HG02852 (cell line): ENCODE measurements around the gene ITGB4.

Experiments
- ATAC-seq: cut with Tn5 transposase; IDR thresholded peaks from one replicate; pipeline ENCODE4 v1.9.1; 2021; ENCODE audit warnings: mild to moderate bottlenecking, moderate library complexity; ENCODE audit not compliant: unreplicated experiment

The ITGB4 gene

GRCh38 chr17:75731086-75731715 is 9.9 kb downstream of the ITGB4 start:
- ATAC-seq = no peak

- ATAC-seq = no peak
Observed at GRCh38 chr17:75731716-75732498, 10.6 kb downstream of the ITGB4 start.

DNA sequence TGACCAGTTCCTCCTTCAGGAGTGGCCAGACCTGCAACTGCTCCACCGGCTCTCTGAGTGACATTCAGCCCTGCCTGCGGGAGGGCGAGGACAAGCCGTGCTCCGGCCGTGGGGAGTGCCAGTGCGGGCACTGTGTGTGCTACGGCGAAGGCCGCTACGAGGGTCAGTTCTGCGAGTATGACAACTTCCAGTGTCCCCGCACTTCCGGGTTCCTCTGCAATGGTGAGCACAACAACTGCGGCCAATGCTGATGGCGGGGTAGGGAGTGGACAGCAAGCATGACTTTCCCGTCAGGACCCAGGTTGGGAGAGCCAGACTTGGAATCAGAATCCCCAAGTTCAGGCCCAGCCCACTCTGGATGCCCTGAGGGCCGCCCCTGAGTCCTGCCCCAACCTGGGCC is 12.2 kb downstream of the ITGB4 start:
- no peak for ATAC-seq

- ATAC-seq = no peak
Observed at GRCh38 chr17:75734674-75735294, 13.5 kb downstream of the ITGB4 start.

GRCh38 chr17:75736173-75736835 is 15.0 kb downstream of the ITGB4 start:
- no peak for ATAC-seq

GRCh38 chr17:75737133-75737962 is 16.1 kb downstream of the ITGB4 start:
- no peak for ATAC-seq

GRCh38 chr17:75738218-75738802 is 17.1 kb downstream of the ITGB4 start:
- no peak for ATAC-seq

- no peak for ATAC-seq
Observed at GRCh38 chr17:75739174-75739573, 17.9 kb downstream of the ITGB4 start.

DNA sequence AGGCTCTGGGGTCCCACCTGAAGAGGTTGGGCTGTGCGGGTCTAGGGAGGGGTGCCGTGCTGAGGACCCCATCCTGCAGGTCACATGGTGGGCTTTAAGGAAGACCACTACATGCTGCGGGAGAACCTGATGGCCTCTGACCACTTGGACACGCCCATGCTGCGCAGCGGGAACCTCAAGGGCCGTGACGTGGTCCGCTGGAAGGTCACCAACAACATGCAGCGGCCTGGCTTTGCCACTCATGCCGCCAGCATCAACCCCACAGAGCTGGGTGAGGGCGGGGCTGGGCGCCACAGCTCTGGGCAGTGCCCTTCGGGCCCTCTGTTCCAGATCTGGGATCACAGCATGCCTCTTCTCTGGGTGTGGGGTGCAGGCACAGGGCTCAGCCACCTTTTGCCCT is 18.5 kb downstream of the ITGB4 start:
- no peak for ATAC-seq

DNA sequence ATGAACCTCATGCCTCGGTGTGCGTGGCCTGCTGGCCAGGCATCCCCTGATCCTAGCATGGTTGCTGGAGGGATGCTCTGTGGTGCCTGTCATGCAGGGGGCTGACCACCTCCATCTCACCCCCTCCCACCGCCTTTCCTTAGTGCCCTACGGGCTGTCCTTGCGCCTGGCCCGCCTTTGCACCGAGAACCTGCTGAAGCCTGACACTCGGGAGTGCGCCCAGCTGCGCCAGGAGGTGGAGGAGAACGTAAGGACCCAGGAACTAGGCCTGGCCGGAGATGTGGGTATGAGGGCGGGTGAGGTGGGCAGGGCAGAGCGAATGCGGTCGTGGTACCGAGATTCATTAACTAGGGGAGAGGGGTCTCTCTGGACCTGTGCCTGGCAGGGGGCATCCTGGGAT is 19.0 kb downstream of the ITGB4 start:
- ATAC-seq = no peak

DNA sequence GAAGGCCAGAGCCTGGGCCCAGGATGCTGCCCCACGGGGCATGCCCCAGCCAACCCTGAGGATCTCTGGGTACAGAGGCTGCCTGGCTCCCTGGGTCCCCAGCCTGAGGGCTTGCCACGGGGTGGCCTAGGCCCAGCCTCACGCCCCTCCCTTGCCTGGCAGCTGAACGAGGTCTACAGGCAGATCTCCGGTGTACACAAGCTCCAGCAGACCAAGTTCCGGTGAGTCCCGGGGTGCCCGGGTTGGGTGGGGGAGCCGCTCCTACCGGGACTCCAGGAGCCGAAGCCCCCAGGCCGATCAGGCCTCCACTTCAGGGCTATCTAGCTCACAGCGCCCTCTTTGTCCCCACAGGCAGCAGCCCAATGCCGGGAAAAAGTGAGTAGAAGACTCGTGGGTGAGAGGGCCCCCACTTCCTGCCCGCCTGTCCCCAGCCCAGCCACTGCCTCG is 19.4 kb downstream of the ITGB4 start:
- no peak for ATAC-seq

DNA sequence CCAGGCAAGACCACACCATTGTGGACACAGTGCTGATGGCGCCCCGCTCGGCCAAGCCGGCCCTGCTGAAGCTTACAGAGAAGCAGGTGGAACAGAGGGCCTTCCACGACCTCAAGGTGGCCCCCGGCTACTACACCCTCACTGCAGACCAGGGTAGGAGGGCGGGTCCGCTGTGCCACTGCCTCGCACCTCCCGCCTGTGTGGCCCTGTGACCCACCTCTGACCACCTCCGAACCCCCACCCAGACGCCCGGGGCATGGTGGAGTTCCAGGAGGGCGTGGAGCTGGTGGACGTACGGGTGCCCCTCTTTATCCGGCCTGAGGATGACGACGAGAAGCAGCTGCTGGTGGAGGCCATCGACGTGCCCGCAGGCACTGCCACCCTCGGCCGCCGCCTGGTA is 21.1 kb downstream of the ITGB4 start:
- ATAC-seq = no peak

DNA sequence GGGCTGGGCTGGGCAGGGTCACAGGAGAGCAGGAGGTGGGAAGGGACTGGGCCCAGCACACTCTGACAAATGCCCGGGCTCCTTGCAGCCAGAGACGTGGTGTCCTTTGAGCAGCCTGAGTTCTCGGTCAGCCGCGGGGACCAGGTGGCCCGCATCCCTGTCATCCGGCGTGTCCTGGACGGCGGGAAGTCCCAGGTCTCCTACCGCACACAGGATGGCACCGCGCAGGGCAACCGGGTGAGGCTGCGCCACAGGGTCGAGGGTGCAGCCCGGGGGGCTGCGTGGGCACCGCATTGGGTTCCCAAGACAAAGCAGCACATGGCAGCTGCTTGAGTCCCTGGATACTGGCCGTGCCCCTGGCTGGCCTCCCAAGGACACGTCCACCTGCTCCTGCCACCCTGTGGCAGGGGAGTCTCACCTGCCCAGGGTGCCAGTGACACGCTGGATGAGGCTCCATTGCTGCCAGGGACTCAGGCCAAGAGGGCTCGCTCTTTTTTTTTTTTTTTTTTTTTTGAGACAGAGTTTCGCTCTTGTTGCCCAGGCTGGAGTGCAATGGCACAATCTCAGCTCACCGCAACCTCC is 22.5 kb downstream of the ITGB4 start:
- ATAC-seq = no peak

- no peak for ATAC-seq
Observed at GRCh38 chr17:75748706-75749105, 27.4 kb downstream of the ITGB4 start.

DNA sequence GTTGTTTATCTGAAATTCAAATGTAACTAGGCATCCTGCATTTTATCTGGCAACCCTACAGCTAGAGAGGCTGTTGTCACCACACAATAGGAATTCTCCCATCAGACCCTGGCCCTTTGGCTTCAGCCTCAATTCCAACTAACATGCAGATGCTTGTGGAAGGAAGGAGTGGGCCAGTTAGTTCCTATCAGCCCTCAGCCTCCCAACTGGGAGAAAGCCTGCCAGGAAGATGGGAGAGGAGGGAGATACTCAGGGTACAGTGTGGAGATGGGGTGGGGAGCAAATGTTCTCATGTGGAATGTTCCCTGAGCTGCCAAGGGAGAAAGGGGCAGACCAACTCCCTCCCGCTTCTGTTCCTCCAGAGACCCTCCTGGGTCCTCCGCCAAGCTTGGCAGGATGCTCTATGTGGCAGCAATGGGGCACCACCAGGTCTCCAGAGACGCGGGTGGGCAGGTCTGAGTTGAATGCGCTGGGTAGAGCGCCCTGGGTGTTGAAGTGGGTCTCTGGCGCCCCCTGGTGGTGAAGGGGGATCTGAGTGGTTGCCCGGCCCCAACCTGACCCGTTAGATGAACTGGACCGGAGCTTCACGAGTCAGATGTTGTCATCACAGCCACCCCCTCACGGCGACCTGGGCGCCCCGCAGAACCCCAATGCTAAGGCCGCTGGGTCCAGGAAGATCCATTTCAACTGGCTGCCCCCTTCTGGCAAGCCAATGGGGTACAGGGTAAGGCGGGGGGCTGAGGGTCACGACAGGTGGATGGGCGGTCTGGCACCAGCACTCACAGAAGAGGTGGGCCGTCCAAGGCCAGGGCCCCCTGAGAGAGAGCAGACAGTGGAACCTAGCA is 28.5 kb downstream of the ITGB4 start:
- ATAC-seq = no peak

DNA sequence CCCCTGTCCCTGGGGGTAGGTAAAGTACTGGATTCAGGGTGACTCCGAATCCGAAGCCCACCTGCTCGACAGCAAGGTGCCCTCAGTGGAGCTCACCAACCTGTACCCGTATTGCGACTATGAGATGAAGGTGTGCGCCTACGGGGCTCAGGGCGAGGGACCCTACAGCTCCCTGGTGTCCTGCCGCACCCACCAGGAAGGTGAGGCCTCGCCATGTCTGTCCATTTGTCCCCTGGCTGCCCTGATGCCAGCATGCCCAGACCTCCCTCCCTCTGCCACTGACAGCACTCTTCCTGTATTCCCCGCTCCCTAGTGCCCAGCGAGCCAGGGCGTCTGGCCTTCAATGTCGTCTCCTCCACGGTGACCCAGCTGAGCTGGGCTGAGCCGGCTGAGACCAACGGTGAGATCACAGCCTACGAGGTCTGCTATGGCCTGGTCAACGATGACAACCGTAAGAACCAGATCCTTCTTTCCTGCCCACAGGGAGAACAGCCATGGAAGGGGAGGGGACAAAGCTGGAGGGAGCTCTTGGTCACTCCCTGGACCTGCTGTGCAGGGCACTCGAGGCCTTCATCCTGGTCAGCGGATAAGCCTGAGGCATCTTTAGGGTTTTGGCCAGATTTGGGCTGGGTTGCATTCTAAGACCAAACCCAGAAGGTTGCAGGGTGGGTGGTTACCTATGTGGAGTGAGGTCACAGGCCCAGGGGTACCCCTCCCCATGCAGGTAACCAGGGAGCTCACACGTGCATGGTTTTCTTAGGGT is 29.6 kb downstream of the ITGB4 start:
- ATAC-seq = no peak

DNA sequence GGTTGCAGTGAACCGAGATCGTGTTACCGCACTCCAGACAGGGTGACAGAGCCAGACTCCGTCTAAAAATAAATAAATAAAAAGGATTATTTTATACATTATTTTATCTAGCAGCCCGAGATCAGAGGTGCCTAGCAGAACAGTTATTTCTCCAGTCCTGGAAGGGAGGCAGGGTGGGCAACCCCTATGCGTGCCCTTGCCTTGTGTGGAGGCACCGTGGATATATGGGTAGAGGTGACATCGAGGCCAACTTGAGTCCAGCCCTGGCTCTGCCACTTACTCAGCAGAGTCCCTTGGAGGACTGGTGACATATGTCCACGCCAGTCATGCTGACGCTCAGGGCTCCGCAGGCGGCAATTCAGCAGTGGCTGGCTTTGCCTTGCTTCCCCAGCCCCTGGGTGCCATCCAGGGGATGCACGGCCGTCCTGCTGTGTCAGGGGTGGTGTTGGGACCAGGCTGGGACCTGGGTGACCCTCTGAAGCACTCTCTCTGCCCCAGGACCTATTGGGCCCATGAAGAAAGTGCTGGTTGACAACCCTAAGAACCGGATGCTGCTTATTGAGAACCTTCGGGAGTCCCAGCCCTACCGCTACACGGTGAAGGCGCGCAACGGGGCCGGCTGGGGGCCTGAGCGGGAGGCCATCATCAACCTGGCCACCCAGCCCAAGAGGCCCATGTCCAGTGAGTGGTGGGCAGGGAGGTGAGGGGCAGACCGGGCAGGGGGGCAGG is 30.6 kb downstream of the ITGB4 start:
- no peak for ATAC-seq

GRCh38 chr17:75752405-75752709 is 31.1 kb downstream of the ITGB4 start:
- no peak for ATAC-seq
